Upper lobe of left lung (tissue), 4 donors: Measurements from ENCODE around the gene CBX6.

Experiments
- EP300 ChIP-seq, 4 donors: sonication (generic); formaldehyde crosslinking; IDR thresholded peaks; one replicate each; pipeline ENCODE4 v1.5.1; 2017; ENCODE audit warnings: antibody characterized with exemption in 4 of 4, control low read depth in 2 of 4
- POLR2A ChIP-seq, 4 donors: fragments of 450-650 bp; IDR thresholded peaks; one replicate each; pipeline ENCODE4 v1.5.1; 2016 to 2017; ENCODE audit warnings: antibody characterized with exemption in 4 of 4, mild to moderate bottlenecking in 2 of 4
- TF ChIP-seq, protein P1 (sequence below), 6 experiments: fragments of 450-650 bp in 4 of 6; fragments of 200-600 bp in 2 of 6; sonication (generic) in 2 of 6; IDR thresholded peaks; one replicate each; pipeline ENCODE4 v1.5.1; 2016 to 2019; ENCODE audit warnings: antibody characterized with exemption in 6 of 6

DNA sequence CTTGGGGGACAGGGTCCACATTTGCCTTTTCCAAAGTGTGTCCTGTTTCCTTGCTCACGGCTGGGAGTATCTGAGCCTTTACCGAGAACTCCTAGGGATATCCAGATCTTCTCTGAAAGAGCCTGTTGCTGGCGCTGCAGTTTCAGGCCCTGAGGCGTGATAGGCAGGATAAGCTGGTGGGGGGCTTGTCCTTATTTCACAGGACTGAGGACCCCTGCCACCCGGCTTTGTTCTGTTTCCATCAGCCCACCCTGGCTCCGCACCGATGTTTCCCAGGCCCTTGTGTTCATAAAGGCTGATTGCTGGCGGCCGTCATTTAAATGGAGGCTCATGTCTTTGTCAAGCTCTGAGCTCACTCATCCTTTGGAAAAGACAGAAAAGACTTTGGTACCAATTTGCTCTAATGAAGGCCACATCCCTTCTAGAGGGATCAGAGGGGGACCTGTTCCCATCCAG lies 18.8 kb downstream of the CBX6 start:
- TF ChIP-seq, protein P1, sequence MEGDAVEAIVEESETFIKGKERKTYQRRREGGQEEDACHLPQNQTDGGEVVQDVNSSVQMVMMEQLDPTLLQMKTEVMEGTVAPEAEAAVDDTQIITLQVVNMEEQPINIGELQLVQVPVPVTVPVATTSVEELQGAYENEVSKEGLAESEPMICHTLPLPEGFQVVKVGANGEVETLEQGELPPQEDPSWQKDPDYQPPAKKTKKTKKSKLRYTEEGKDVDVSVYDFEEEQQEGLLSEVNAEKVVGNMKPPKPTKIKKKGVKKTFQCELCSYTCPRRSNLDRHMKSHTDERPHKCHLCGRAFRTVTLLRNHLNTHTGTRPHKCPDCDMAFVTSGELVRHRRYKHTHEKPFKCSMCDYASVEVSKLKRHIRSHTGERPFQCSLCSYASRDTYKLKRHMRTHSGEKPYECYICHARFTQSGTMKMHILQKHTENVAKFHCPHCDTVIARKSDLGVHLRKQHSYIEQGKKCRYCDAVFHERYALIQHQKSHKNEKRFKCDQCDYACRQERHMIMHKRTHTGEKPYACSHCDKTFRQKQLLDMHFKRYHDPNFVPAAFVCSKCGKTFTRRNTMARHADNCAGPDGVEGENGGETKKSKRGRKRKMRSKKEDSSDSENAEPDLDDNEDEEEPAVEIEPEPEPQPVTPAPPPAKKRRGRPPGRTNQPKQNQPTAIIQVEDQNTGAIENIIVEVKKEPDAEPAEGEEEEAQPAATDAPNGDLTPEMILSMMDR (IDR thresholded peaks at IDR 0.05), result no peak
- TF ChIP-seq POLR2A (IDR thresholded peaks at IDR 0.05) (no peak), EP300 (IDR thresholded peaks at IDR 0.05) (no peak)
